Endothelial cell of umbilical vein (primary cell): ENCODE results near the gene TYROBP.

ENCODE experiments used
- CTCF ChIP-seq, 2 donors: IDR thresholded peaks; 1 replicate in 1 of 2; 2 replicates in 1 of 2; pipeline ENCODE4 v1.5.1; 2011; ENCODE audit warnings: low read length in 2 of 2, mild to moderate bottlenecking in 2 of 2, moderate library complexity in 2 of 2, control low read depth in 1 of 2, inconsistent platforms in 1 of 2, low read depth in 1 of 2; ENCODE audit not compliant: insufficient read depth in 1 of 2; ENCODE audit errors: extremely low read depth in 1 of 2
- EZH2 ChIP-seq: IDR thresholded peaks from 2 replicates; pipeline ENCODE4 v1.6.1; 2012; ENCODE audit warnings: borderline replicate concordance, low read depth, mild to moderate bottlenecking, moderate library complexity, low read length, inconsistent platforms; ENCODE audit not compliant: severe bottlenecking
- POLR2A ChIP-seq: IDR thresholded peaks from 2 replicates; pipeline ENCODE4 v1.6.1; 2012; ENCODE audit warnings: low read depth, mild to moderate bottlenecking, control low read depth, low read length

GRCh38 chr19:35937345-35938281 lies 29.5 kb upstream of the TYROBP start:
- TF ChIP-seq EZH2: no peak
- TF ChIP-seq CTCF (IDR thresholded peaks at IDR 0.05; ENCODE audit: extremely low read depth in 1 of 2, insufficient read depth in 1 of 2, low read depth in 1 of 2, low read length in 2 of 2): no peak
- TF ChIP-seq POLR2A: no peak
